ENCODE results near the gene ASXL1. TPM values are rescaled to one million over a fixed set of nuclear protein-coding genes. Genes with fewer than 3 reads are reported as not detected.

The ASXL1 gene
- total and polyA plus RNA-seq, 10 of the 15 experiments (the other 5 are each of a cell fraction or from before 2014, with no cell fraction given), result 11.0 to 87.6 (median 56.8) TPM

- no peak for TF ChIP-seq EGR1 (IDR thresholded peaks at IDR 0.05; ENCODE audit: borderline replicate concordance in 1 of 2, low read depth in 2 of 2, low read length in 2 of 2)
- no peak for TF ChIP-seq ETV6 (conservative IDR thresholded peaks at IDR 0.05 in 1 of 2, IDR thresholded peaks at IDR 0.05 in 1 of 2; ENCODE audit: borderline replicate concordance in 1 of 2, low read depth in 1 of 2)
- TF ChIP-seq RCOR1 (conservative IDR thresholded peaks at IDR 0.05; ENCODE audit: low read depth, low read length), result no peak
- no peak for TF ChIP-seq NKRF (conservative IDR thresholded peaks at IDR 0.05)
- no peak for TF ChIP-seq REST (IDR thresholded peaks at IDR 0.05; ENCODE audit: low read depth, low read length)
- no peak for TF ChIP-seq MTA2 (IDR thresholded peaks at IDR 0.05; ENCODE audit: low read depth)
- TF ChIP-seq TARDBP (IDR thresholded peaks at IDR 0.05; ENCODE audit: borderline replicate concordance), result no peak
- no peak for TF ChIP-seq CEBPB (IDR thresholded peaks at IDR 0.05; ENCODE audit: borderline replicate concordance in 1 of 2, low read depth in 2 of 2, low read length in 2 of 2)
- TF ChIP-seq MAX (IDR thresholded peaks at IDR 0.05; ENCODE audit: low read depth, low read length), result no peak
- no peak for TF ChIP-seq RAD51 (IDR thresholded peaks at IDR 0.05)
- no peak for TF ChIP-seq CBFB (IDR thresholded peaks at IDR 0.05; ENCODE audit: low read depth)
- no peak for TF ChIP-seq EED (IDR thresholded peaks at IDR 0.05; ENCODE audit: low read depth)
- no peak for TF ChIP-seq MTA3 (IDR thresholded peaks at IDR 0.05; ENCODE audit: borderline replicate concordance, low read length)
- TF ChIP-seq BCL3 (IDR thresholded peaks at IDR 0.05; ENCODE audit: borderline replicate concordance, insufficient read depth, low read depth, low read length, poor library complexity, severe bottlenecking), result no peak
- no peak for TF ChIP-seq TCF3 (IDR thresholded peaks at IDR 0.05; ENCODE audit: borderline replicate concordance, insufficient read depth, low read depth, low read length)
- TF ChIP-seq ZNF384 (IDR thresholded peaks at IDR 0.05; ENCODE audit: borderline replicate concordance, low read depth, low read length), result peak; percentile 58; the same call in 1 of the 2 replicates
- no peak for TF ChIP-seq ZSCAN29 (IDR thresholded peaks at IDR 0.05)
- TF ChIP-seq SIX5 (IDR thresholded peaks at IDR 0.05; ENCODE audit: low read depth, low read length, severe bottlenecking), result no peak
- TF ChIP-seq YY1 (IDR thresholded peaks at IDR 0.05; ENCODE audit: low read depth, low read length), result 0 out of 2 replicates have a peak, but pooled peaks have one; percentile 40
- no peak for TF ChIP-seq YBX1 (IDR thresholded peaks at IDR 0.05)
Measured at GRCh38 chr20:32484958-32485769, 127.0 kb downstream of the ASXL1 start (continued).
